Suprapubic skin (tissue), 4 donors: ENCODE data around the gene EDAR.

Experiments
- POLR2A ChIP-seq, 2 donors: fragments of 450-650 bp; IDR thresholded peaks; one replicate each; pipeline ENCODE4 v1.6.1; 2017; ENCODE audit warnings: antibody characterized with exemption in 2 of 2, mild to moderate bottlenecking in 2 of 2, moderate library complexity in 2 of 2
- POLR2AphosphoS5 ChIP-seq, 3 donors: sonication (generic); formaldehyde crosslinking; IDR thresholded peaks; one replicate each; pipeline ENCODE4 v1.6.1; 2017; ENCODE audit warnings: antibody characterized with exemption in 3 of 3
- TF ChIP-seq, protein P1 (sequence below), 2 donors: fragments of 200-600 bp in 1 of 2; fragments of 450-650 bp in 1 of 2; sonication (generic) in 1 of 2; IDR thresholded peaks; one replicate each; pipeline ENCODE4 v1.5.1; 2016 to 2019; ENCODE audit warnings: antibody characterized with exemption in 2 of 2, mild to moderate bottlenecking in 1 of 2, moderate library complexity in 1 of 2

DNA sequence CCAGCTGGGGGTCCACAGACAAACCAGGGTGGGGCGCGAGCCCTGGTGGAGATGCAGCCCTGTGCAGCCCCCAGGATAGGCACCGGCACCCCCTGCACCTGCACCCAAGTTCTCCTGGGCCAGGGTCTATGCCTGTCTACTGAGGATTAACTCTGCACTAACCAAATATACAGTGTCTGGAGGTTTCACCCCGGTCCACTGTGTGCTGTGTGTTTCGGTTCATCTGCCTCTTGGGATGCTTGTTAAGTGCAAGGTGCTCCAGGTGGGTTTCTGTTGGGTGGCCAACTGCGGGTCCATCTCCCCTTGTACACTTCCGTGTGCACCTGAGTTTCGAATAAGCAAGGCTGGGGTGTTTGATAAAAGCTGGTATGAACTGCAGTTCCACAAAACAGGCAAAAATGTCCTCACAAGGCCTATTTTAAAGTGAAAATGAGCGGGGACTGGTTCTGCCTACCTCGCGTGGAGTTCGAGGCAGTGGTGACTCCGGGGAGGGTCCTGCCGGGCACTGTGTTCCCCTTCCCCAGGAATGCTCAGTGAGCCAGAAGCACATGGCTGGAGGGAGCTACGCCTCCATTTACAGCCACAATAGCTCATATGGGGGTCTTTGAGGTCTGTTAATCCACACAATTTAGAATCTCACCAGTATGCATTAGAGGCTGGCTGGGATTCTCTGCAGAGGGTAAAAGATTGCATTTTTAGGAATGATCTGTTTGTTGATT is 70.7 kb downstream of the EDAR start:
- TF ChIP-seq, protein P1, sequence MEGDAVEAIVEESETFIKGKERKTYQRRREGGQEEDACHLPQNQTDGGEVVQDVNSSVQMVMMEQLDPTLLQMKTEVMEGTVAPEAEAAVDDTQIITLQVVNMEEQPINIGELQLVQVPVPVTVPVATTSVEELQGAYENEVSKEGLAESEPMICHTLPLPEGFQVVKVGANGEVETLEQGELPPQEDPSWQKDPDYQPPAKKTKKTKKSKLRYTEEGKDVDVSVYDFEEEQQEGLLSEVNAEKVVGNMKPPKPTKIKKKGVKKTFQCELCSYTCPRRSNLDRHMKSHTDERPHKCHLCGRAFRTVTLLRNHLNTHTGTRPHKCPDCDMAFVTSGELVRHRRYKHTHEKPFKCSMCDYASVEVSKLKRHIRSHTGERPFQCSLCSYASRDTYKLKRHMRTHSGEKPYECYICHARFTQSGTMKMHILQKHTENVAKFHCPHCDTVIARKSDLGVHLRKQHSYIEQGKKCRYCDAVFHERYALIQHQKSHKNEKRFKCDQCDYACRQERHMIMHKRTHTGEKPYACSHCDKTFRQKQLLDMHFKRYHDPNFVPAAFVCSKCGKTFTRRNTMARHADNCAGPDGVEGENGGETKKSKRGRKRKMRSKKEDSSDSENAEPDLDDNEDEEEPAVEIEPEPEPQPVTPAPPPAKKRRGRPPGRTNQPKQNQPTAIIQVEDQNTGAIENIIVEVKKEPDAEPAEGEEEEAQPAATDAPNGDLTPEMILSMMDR (IDR thresholded peaks at IDR 0.05) = no peak
- TF ChIP-seq POLR2A (IDR thresholded peaks at IDR 0.05) (no peak), POLR2AphosphoS5 (IDR thresholded peaks at IDR 0.05) (no peak)
